Measurements from ENCODE around the gene CHRM4. TPM values are rescaled to one million over a fixed set of nuclear protein-coding genes. Genes with fewer than 3 reads are reported as not detected.

The CHRM4 gene
- total RNA-seq, 1 experiment from 2014 or later: 0.27 TPM

- H3K36me3 Mint-ChIP-seq (ENCODE audit: insufficient read depth, unreplicated experiment): peaks cover 64% of the 10 kb centered on the region
- intact Hi-C loops (cut with micrococcal nuclease; ENCODE audit: unreplicated experiment): no loop called here
Observed at GRCh38 chr11:46414466-46414796, 22.9 kb upstream of the CHRM4 start.

GRCh38 chr11:46413760-46414465 is 22.3 kb upstream of the CHRM4 start:
- Mint-ChIP-seq H3K4me3 (ENCODE audit: unreplicated experiment) (no peak overlapping the region), H3K27me3 (ENCODE audit: insufficient read depth, unreplicated experiment) (no peaks in the 10 kb centered on the region), H3K9me3 (ENCODE audit: unreplicated experiment) (no peaks in the 10 kb centered on the region), H3K4me1 (ENCODE audit: low read depth, unreplicated experiment) (no peaks in the 10 kb centered on the region), H3K36me3 (ENCODE audit: insufficient read depth, unreplicated experiment) (peaks cover 59% of the 10 kb centered on the region), H3K27ac (ENCODE audit: unreplicated experiment) (no peak overlapping the region)
- no peak for TF ChIP-seq CTCF (IDR thresholded peaks at IDR 0.05; ENCODE audit: insufficient read depth in 1 of 2, low read depth in 1 of 2, low read length in 1 of 2, severe bottlenecking in 1 of 2, unreplicated experiment in 1 of 2)
- Histone ChIP-seq H3K27me3 (replicated peaks; ENCODE audit: control insufficient read depth, insufficient read depth, low read length) (no peaks in the 10 kb centered on the region), H3K4me1 (0 out of 2 replicates have a peak, but pooled peaks cover 6% of the 10 kb centered on the region), H3K9me3 (no peaks in the 10 kb centered on the region), H3K36me3 (ENCODE audit: control insufficient read depth, insufficient read depth, low read length) (peaks cover 3% of the 10 kb centered on the region), H3K4me3 (ENCODE audit: low read depth, low read length) (no peak overlapping the region)
- DNase-seq: peak in 1 of 2 experiments; percentile 21
- CTCF ChIA-PET: interaction anchor here (1.0 kb wide), 2 partner anchors 22 to 116 kb away, joined by 3 read pairs; partner anchors contain the start of gene CHRM4
- BruUV-seq (replicated peaks): no TSS peak
- POLR2A ChIA-PET: no interaction called here
- intact Hi-C loops (cut with micrococcal nuclease; ENCODE audit: unreplicated experiment): no loop called here

More at GRCh38 chr11:46414466-46414796, 22.9 kb upstream of the CHRM4 start:
- no peaks in the 10 kb centered on the region for H3K9me3 ChIP-seq
- DNase-seq: no peak
- no peak overlapping the region for H3K4me3 ChIP-seq (ENCODE audit: low read depth, low read length)
- TF ChIP-seq CTCF (IDR thresholded peaks at IDR 0.05; ENCODE audit: insufficient read depth in 1 of 2, low read depth in 1 of 2, low read length in 1 of 2, severe bottlenecking in 1 of 2, unreplicated experiment in 1 of 2): no peak
- Mint-ChIP-seq H3K27ac (ENCODE audit: unreplicated experiment) (no peak overlapping the region), H3K4me3 (ENCODE audit: unreplicated experiment) (no peak overlapping the region), H3K9me3 (ENCODE audit: unreplicated experiment) (no peaks in the 10 kb centered on the region), H3K27me3 (ENCODE audit: insufficient read depth, unreplicated experiment) (no peaks in the 10 kb centered on the region), H3K4me1 (ENCODE audit: low read depth, unreplicated experiment) (no peaks in the 10 kb centered on the region)
- ChIA-PET POLR2A (no interaction called here), CTCF (no interaction called here)
- H3K4me1 ChIP-seq: 0 out of 2 replicates have a peak, but pooled peaks cover 6% of the 10 kb centered on the region
- peaks cover 3% of the 10 kb centered on the region for H3K36me3 ChIP-seq (ENCODE audit: control insufficient read depth, insufficient read depth, low read length)
- BruUV-seq (replicated peaks): no TSS peak
- no peaks in the 10 kb centered on the region for H3K27me3 ChIP-seq (replicated peaks; ENCODE audit: control insufficient read depth, insufficient read depth, low read length)

GRCh38 chr11:46410021-46410420 is 18.4 kb upstream of the CHRM4 start:
- no peaks in the 10 kb centered on the region for H3K27me3 ChIP-seq (replicated peaks; ENCODE audit: control insufficient read depth, insufficient read depth, low read length)
- 0 out of 2 replicates have a peak, but pooled peaks cover 6% of the 10 kb centered on the region for H3K4me1 ChIP-seq
- no peaks in the 10 kb centered on the region for H3K9me3 ChIP-seq
- ChIA-PET POLR2A (no interaction called here), CTCF (interaction anchor here (0.5 to 1.7 kb wide), 2 partner anchors 18 to 106 kb away, joined by 3 to 5 read pairs; no protein-coding TSS in a partner anchor)
- H3K4me3 Mint-ChIP-seq (ENCODE audit: unreplicated experiment): no peak overlapping the region
- peak in 1 of 2 experiments; percentile 42 for TF ChIP-seq CTCF (IDR thresholded peaks at IDR 0.05; ENCODE audit: insufficient read depth in 1 of 2, low read depth in 1 of 2, low read length in 1 of 2, severe bottlenecking in 1 of 2, unreplicated experiment in 1 of 2)
- no peak overlapping the region for H3K27ac Mint-ChIP-seq (ENCODE audit: unreplicated experiment)
- intact Hi-C loops (cut with micrococcal nuclease; ENCODE audit: unreplicated experiment): no loop called here
- DNase-seq: no peak
- no peak overlapping the region for H3K4me3 ChIP-seq (ENCODE audit: low read depth, low read length)
- no peaks in the 10 kb centered on the region for H3K9me3 Mint-ChIP-seq (ENCODE audit: unreplicated experiment)
- peaks cover 51% of the 10 kb centered on the region for H3K36me3 Mint-ChIP-seq (ENCODE audit: insufficient read depth, unreplicated experiment)
- no peaks in the 10 kb centered on the region for H3K4me1 Mint-ChIP-seq (ENCODE audit: low read depth, unreplicated experiment)
- no TSS peak for BruUV-seq (replicated peaks)
- H3K27me3 Mint-ChIP-seq (ENCODE audit: insufficient read depth, unreplicated experiment): no peaks in the 10 kb centered on the region
- H3K36me3 ChIP-seq (ENCODE audit: control insufficient read depth, insufficient read depth, low read length): peaks cover 5% of the 10 kb centered on the region

Data from Caco-2 (cell line).